H1 (cell line): ENCODE data around the gene BAIAP2.
A peak's percentile ranks its signal among the peaks of the same experiment; 100 is the strongest.

Experiments used
- BCL11A ChIP-seq, 2 experiments: IDR thresholded peaks; one replicate each; pipeline ENCODE4 v1.6.1; 2011; ENCODE audit warnings: low read depth in 2 of 2, low read length in 2 of 2, mild to moderate bottlenecking in 2 of 2
- CTCF ChIP-seq, 3 experiments: IDR thresholded peaks; 1 replicate in 2 of 3; 2 replicates in 1 of 3; pipeline versions ENCODE4 v1.5.1 to v1.6.1; 2011; ENCODE audit warnings: low read length in 3 of 3, mild to moderate bottlenecking in 3 of 3, inconsistent platforms in 2 of 3, low read depth in 1 of 3, moderate library complexity in 1 of 3; ENCODE audit not compliant: insufficient read depth in 1 of 3; ENCODE audit errors: control extremely low read depth in 1 of 3
- EZH2 ChIP-seq: fragments of 200-600 bp; sonication (generic); IDR thresholded peaks from 2 replicates; pipeline ENCODE4 v1.7.1; 2012; ENCODE audit warnings: low read depth, mild to moderate bottlenecking, moderate library complexity, low read length, inconsistent platforms; ENCODE audit not compliant: severe bottlenecking
- JUN ChIP-seq: IDR thresholded peaks from 2 replicates; pipeline ENCODE4 v1.6.1; 2011; ENCODE audit warnings: low read depth, mild to moderate bottlenecking, improper control_type of control experiment, low read length
- JUND ChIP-seq: IDR thresholded peaks from 2 replicates; pipeline ENCODE4 v1.6.1; 2011; ENCODE audit warnings: mild to moderate bottlenecking, improper control_type of control experiment, low read length
- POLR2A ChIP-seq, 2 experiments: IDR thresholded peaks; 1 replicate in 1 of 2; 2 replicates in 1 of 2; pipeline ENCODE4 v1.6.1; 2011; ENCODE audit warnings: low read depth in 2 of 2, low read length in 2 of 2, mild to moderate bottlenecking in 2 of 2; ENCODE audit errors: control extremely low read depth in 1 of 2
- RAD21 ChIP-seq, 2 experiments: IDR thresholded peaks in 1 of 2; conservative IDR thresholded peaks in 1 of 2; 2 replicates each; pipeline ENCODE4 v1.6.1; 2011; ENCODE audit warnings: low read depth in 2 of 2, low read length in 2 of 2, improper control_type of control experiment in 1 of 2, inconsistent platforms in 1 of 2, mild to moderate bottlenecking in 1 of 2, moderate library complexity in 1 of 2
- RFX5 ChIP-seq: IDR thresholded peaks from 2 replicates; pipeline ENCODE4 v1.6.1; 2011; ENCODE audit warnings: low read depth, low read length, improper control_type of control experiment, borderline replicate concordance
- SIN3A ChIP-seq, 2 experiments: IDR thresholded peaks in 1 of 2; conservative IDR thresholded peaks in 1 of 2; 2 replicates each; pipeline ENCODE4 v1.6.1; 2011 to 2012; ENCODE audit warnings: low read length in 2 of 2, improper control_type of control experiment in 1 of 2, low read depth in 1 of 2, mild to moderate bottlenecking in 1 of 2
- SP2 ChIP-seq: IDR thresholded peaks from 2 replicates; pipeline ENCODE4 v1.6.1; 2012; ENCODE audit warnings: mild to moderate bottlenecking, low read length, inconsistent platforms
- USF2 ChIP-seq: IDR thresholded peaks from 2 replicates; pipeline ENCODE4 v1.6.1; 2011; ENCODE audit warnings: low read length, improper control_type of control experiment
- YY1 ChIP-seq: IDR thresholded peaks from 2 replicates; pipeline ENCODE4 v1.6.1; 2011; ENCODE audit warnings: low read depth, mild to moderate bottlenecking, low read length
- ZNF274 ChIP-seq: IDR thresholded peaks from 2 replicates; pipeline ENCODE4 v1.7.0; 2012; ENCODE audit warnings: low read length, borderline replicate concordance; ENCODE audit errors: extremely low read depth

GRCh38 chr17:81131486-81132196 is 96.7 kb downstream of the BAIAP2 start:
- TF ChIP-seq JUN, result no peak
- no peak for TF ChIP-seq CTCF (IDR thresholded peaks at IDR 0.05; ENCODE audit: control extremely low read depth in 1 of 3, insufficient read depth in 1 of 3, low read depth in 1 of 3, low read length in 3 of 3)
- no peak for TF ChIP-seq SP2
- no peak for TF ChIP-seq ZNF274
- TF ChIP-seq POLR2A (IDR thresholded peaks at IDR 0.05; ENCODE audit: control extremely low read depth in 1 of 2, low read depth in 2 of 2, low read length in 2 of 2), result no peak
- TF ChIP-seq USF2, result no peak
- no peak for TF ChIP-seq EZH2
- TF ChIP-seq JUND, result no peak
- no peak for TF ChIP-seq RFX5
- TF ChIP-seq BCL11A (IDR thresholded peaks at IDR 0.05; ENCODE audit: low read depth in 2 of 2, low read length in 2 of 2), result no peak
- peak in 1 of 2 experiments; percentile 41; a peak in 1 of 4 replicates for TF ChIP-seq SIN3A (conservative IDR thresholded peaks at IDR 0.05 in 1 of 2, IDR thresholded peaks at IDR 0.05 in 1 of 2; ENCODE audit: low read depth in 1 of 2, low read length in 2 of 2)
- no peak for TF ChIP-seq YY1
- TF ChIP-seq RAD21 (IDR thresholded peaks at IDR 0.05 in 1 of 2, conservative IDR thresholded peaks at IDR 0.05 in 1 of 2; ENCODE audit: low read depth in 2 of 2, low read length in 2 of 2), result no peak
